Nephron (organoid): ENCODE data around the gene ARHGAP10.
"Not testable (repeated sequence)": the region's sequence is repeated elsewhere in the genome, so short reads cannot be mapped to it uniquely, and the experiment has no call there.

Experiments
- H3K27ac Mint-ChIP-seq, 3 experiments: 2 replicates each; pipeline ENCODE4 v1.8.0; 2020; ENCODE audit warnings: mixed read lengths in 3 of 3, mild to moderate bottlenecking in 2 of 3, moderate library complexity in 1 of 3
- H3K27me3 Mint-ChIP-seq: 2 replicates; pipeline ENCODE4 v1.8.0; 2021; ENCODE audit warnings: low read depth, mild to moderate bottlenecking, moderate library complexity, mixed read lengths
- H3K36me3 Mint-ChIP-seq: 2 replicates; pipeline ENCODE4 v1.8.0; 2020; ENCODE audit warnings: low read depth, mixed read lengths
- H3K4me1 Mint-ChIP-seq: 2 replicates; pipeline ENCODE4 v1.8.0; 2020; ENCODE audit warnings: mixed read lengths
- H3K4me3 Mint-ChIP-seq, 3 experiments: 2 replicates each; pipeline ENCODE4 v1.8.0; 2020; ENCODE audit warnings: mild to moderate bottlenecking in 3 of 3, mixed read lengths in 3 of 3, moderate library complexity in 2 of 3
- H3K9me3 Mint-ChIP-seq: 2 replicates; pipeline ENCODE4 v1.8.0; 2020; ENCODE audit warnings: mixed read lengths
- CTCF ChIP-seq, 3 experiments: fragments of 200-600 bp; sonication (generic); IDR thresholded peaks; one replicate each; pipeline ENCODE4 v1.5.0; 2021; ENCODE audit warnings: antibody characterized with exemption in 3 of 3; ENCODE audit not compliant: unreplicated experiment in 3 of 3

ARHGAP10 gene

GRCh38 chr4:148079961-148080360, 348.1 kb downstream of the ARHGAP10 start:
- Mint-ChIP-seq H3K4me1 (peaks cover 6% of the 10 kb centered on the region), H3K27ac (no peak overlapping the region), H3K4me3 (no peak overlapping the region), H3K9me3 (peaks cover 29% of the 10 kb centered on the region), H3K27me3 (no peaks in the 10 kb centered on the region), H3K36me3 (peaks cover 70% of the 10 kb centered on the region)
- no peak for TF ChIP-seq CTCF (IDR thresholded peaks at IDR 0.05; ENCODE audit: unreplicated experiment in 3 of 3)

- Mint-ChIP-seq H3K9me3 (peaks cover 27% of the 10 kb centered on the region), H3K27me3 (no peaks in the 10 kb centered on the region), H3K36me3 (peaks cover 62% of the 10 kb centered on the region), H3K27ac (no peak overlapping the region), H3K4me1 (peaks cover 6% of the 10 kb centered on the region), H3K4me3 (no peak overlapping the region)
- TF ChIP-seq CTCF (IDR thresholded peaks at IDR 0.05; ENCODE audit: unreplicated experiment in 3 of 3) = no peak
These were observed 349.4 kb downstream of the ARHGAP10 start for GRCh38 chr4:148081267-148081666.

GRCh38 chr4:148081745-148082144, 349.9 kb downstream of the ARHGAP10 start:
- no peak overlapping the region for H3K27ac Mint-ChIP-seq
- peaks cover 26% of the 10 kb centered on the region for H3K9me3 Mint-ChIP-seq
- no peak for TF ChIP-seq CTCF (IDR thresholded peaks at IDR 0.05; ENCODE audit: unreplicated experiment in 3 of 3)
- H3K36me3 Mint-ChIP-seq = peaks cover 58% of the 10 kb centered on the region
- H3K4me1 Mint-ChIP-seq = peaks cover 6% of the 10 kb centered on the region
- H3K27me3 Mint-ChIP-seq = no peaks in the 10 kb centered on the region
- H3K4me3 Mint-ChIP-seq = no peak overlapping the region

GRCh38 chr4:148083073-148083472, 351.2 kb downstream of the ARHGAP10 start:
- H3K4me3 Mint-ChIP-seq, H3K27me3 Mint-ChIP-seq, H3K27ac Mint-ChIP-seq, H3K4me1 Mint-ChIP-seq: not testable (repeated sequence)
- Mint-ChIP-seq H3K36me3 (peaks cover 49% of the 10 kb centered on the region), H3K9me3 (peaks cover 31% of the 10 kb centered on the region)

- no peaks in the 10 kb centered on the region for H3K27me3 Mint-ChIP-seq
These were observed 357.7 kb downstream of the ARHGAP10 start for GRCh38 chr4:148089624-148090023.

GRCh38 chr4:148090029-148090428, 358.1 kb downstream of the ARHGAP10 start:
- Mint-ChIP-seq H3K27ac (no peak overlapping the region), H3K27me3 (no peaks in the 10 kb centered on the region), H3K4me1 (peaks cover 8% of the 10 kb centered on the region), H3K36me3 (peaks cover 4% of the 10 kb centered on the region), H3K9me3 (peaks cover 14% of the 10 kb centered on the region), H3K4me3 (no peak overlapping the region)
- no peak for TF ChIP-seq CTCF (IDR thresholded peaks at IDR 0.05; ENCODE audit: unreplicated experiment in 3 of 3)

More at GRCh38 chr4:148089624-148090023, 357.7 kb downstream of the ARHGAP10 start:
- no peak overlapping the region for H3K27ac Mint-ChIP-seq
- H3K9me3 Mint-ChIP-seq = peaks cover 18% of the 10 kb centered on the region
- no peak for TF ChIP-seq CTCF (IDR thresholded peaks at IDR 0.05; ENCODE audit: unreplicated experiment in 3 of 3)
- peaks cover 7% of the 10 kb centered on the region for H3K36me3 Mint-ChIP-seq
- no peak overlapping the region for H3K4me3 Mint-ChIP-seq
- H3K4me1 Mint-ChIP-seq = peaks cover 8% of the 10 kb centered on the region
